Fibroblast of the aortic adventitia (primary cell): Measurements from ENCODE around the gene MEF2D. TPM values are rescaled to one million over a fixed set of nuclear protein-coding genes. Genes with fewer than 3 reads are reported as not detected.

Source experiments
- DNase-seq: peaks from one replicate; pipeline ENCODE4 v3.0.0-alpha.2; 2010; ENCODE audit warnings: low read depth
- H3K4me3 ChIP-seq: 2 replicates; pipeline ENCODE4 v1.5.1; 2011; ENCODE audit warnings: low read depth, mild to moderate bottlenecking, control low read depth, low read length, moderate library complexity
- CTCF ChIP-seq: IDR thresholded peaks from 2 replicates; pipeline ENCODE4 v1.5.1; 2011; ENCODE audit warnings: mild to moderate bottlenecking, low read length, control low read depth, inconsistent platforms; ENCODE audit not compliant: insufficient read depth
- total RNA-seq: library from RNA; depleted of rRNA; stranded (reverse); fragments of >200 nt; gene quantifications from 2 replicates; pipeline ENCODE4 v1.2.3, GENCODE V29; 2012; ENCODE audit warnings: low replicate concordance

Gene MEF2D
- total RNA-seq, 1 donor: 11.6 TPM

DNA sequence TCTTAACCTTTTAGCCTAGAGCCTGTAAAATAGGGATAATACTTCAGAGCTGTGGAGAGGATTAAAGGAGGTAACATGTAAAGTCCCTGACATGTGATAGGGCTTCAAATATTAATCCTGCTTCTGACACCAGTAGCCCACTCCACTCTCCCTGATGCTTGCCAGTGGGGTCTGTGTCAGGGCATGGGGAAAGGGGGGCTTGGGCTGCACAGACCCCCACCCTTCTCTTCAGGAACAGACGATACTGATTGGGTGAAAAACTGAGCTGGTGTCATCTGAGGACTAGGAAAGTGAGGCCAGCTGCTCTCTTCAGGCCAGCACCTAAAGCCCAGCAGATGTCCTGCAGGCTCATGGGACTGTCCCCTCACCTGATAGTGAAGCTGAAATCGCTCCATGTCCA is 27.0 kb upstream of the MEF2D start:
- DNase-seq: no peak
- TF ChIP-seq CTCF: no peak

GRCh38 chr1:156525856-156526489 is 25.4 kb upstream of the MEF2D start:
- TF ChIP-seq CTCF: no peak
- no peak overlapping the region for H3K4me3 ChIP-seq
- no peak for DNase-seq

More for the DNA sequence above, 27.0 kb upstream of the MEF2D start:
- no peak overlapping the region for H3K4me3 ChIP-seq

DNA sequence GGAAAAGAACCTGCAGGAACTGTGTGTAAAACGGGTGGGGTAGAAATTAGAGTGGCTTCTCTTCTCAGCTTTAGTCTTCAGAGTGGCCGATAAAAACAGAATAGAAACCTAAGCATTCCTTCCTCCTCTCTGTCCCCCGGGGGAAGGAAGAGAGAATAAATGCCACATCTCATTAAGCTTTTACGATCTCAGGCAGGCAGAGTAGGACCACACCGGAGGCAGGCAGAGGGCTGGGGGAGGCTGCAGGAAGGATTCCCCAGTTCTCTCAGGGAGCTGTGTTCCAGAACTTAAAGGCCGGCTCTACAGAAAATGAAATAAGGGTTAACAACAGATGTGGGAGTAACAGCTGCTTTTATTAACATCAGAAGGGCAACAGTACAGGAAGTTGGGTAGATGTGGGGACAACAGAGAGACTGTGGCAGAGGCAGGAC is 24.5 kb upstream of the MEF2D start:
- DNase-seq: no peak
- H3K4me3 ChIP-seq: no peak overlapping the region
- TF ChIP-seq CTCF: no peak

- no peak overlapping the region for H3K4me3 ChIP-seq
- no peak for TF ChIP-seq CTCF
- DNase-seq: no peak
Measured at GRCh38 chr1:156524481-156524869, 23.9 kb upstream of the MEF2D start.

DNA sequence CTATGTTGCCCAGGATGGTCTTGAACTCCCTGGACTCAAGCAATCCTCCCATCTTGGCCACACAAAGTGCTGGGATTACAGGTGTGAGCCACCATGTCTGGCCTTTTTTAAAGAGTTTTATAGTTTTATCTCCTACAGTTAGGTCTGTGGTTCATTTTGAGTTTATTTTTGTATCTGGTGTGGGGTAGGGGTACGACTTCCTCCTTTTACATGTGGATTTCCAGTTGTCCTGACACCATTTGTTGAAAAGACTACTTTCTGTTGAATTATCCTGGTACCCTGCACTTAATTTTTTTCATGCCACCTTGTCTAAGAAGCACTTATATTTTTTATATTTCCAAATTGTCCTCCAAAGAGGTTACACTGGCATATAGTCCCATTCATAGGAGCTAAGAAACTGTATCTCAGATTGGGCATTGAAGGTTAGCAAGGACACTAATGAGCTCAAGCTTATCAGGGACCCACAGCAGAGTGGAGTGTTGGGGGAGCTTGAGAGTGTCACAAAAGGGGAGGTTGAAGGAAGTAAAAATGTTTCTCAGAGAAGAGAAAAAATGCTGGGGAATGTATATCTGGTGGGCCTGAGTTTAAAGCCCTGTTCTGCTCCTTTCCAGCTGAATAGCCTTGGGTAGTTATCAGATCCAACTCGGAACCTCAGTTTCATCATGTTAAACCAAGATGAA is 23.4 kb upstream of the MEF2D start:
- DNase-seq: no peak
- no peak for TF ChIP-seq CTCF
- no peak overlapping the region for H3K4me3 ChIP-seq

DNA sequence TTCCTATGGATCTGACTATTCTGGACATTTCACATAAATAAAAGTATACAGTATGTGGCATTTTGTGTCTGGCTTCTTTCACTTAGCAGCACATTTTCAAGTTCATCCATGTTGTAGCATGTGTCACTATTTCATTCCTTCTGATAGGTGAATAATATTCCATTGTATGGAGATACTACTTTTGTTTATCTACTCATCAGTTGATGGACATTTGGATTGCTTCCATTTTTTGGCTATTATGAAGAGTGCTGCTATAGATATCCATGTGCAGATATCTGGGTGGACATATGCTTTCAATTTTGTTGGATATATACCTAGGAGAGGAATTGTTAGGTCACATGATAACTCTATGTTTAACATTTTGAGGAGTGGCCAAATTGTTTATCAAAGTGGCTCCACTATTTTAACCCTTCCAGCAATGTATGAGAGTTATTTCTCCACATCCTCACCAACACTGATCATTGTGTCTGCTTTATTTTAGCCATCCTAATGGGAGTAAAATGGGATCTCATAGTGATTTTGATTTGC is 21.9 kb upstream of the MEF2D start:
- TF ChIP-seq CTCF: no peak
- H3K4me3 ChIP-seq: no peak overlapping the region
- DNase-seq: no peak
